ENCODE data around the gene FRMD3.

FRMD3 gene

GRCh38 chr9:83327750-83328622 lies 210.2 kb downstream of the FRMD3 start:
- FAIRE-seq: no peak

GRCh38 chr9:83327323-83327722 lies 210.9 kb downstream of the FRMD3 start:
- FAIRE-seq: no peak

DNA sequence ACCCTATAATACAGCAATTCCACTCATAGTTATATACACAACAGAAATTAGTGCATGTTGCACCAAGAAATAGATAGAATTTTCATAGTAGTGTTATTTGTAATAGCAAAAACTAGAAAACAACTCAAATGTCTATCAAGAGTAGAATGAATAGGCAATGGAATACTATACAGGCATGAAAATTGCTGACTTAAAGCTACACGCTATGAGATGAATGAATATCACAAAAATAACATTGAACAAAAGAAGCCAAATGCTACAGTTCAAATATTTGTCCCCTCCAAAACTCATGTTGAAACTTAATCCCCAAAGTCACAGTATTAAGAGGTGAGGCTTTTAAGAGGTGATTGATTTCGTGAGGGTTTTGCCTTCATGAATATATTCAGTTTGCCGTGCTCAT lies 215.1 kb downstream of the FRMD3 start:
- FAIRE-seq: no peak

GRCh38 chr9:83322438-83322837 lies 215.8 kb downstream of the FRMD3 start:
- FAIRE-seq: no peak

DNA sequence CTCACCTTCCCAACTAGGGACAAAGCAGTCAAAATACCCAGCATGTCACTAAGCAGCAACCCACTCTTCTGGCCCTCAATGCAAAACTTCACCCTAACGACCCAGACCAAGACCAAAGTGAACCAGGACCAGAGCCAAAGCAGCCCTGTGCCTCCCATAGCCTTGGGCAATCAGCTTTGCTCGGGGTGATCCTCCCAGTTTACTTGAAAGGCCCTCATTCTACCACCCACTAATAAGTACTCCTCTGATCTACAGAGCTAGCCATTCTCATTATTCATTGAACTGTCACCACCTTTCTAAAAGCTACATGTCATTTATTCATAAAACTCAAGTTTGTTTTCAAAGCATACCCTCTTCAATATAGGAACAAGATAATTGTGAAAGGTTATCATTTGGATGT lies 221.0 kb downstream of the FRMD3 start:
- no peak for FAIRE-seq

DNA sequence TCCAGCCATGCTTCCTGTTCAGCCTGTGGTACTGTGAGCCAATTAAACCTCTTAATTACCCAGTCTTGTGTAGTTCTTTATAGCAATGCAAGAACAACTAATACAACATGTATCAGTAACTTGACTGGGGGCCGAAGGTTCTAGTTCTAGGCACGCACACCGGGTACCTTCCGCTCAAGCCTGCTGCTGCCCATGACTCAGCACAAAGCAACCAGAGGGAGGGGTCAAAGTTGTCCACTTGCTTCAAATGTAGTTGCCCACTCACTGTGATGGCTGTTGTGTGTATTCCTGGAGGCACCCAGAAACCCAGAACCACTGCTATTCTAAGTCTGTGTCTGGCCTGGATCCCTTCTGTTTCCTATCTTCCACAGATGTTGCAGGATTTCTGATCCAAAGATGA lies 222.6 kb downstream of the FRMD3 start:
- FAIRE-seq: no peak

DNA sequence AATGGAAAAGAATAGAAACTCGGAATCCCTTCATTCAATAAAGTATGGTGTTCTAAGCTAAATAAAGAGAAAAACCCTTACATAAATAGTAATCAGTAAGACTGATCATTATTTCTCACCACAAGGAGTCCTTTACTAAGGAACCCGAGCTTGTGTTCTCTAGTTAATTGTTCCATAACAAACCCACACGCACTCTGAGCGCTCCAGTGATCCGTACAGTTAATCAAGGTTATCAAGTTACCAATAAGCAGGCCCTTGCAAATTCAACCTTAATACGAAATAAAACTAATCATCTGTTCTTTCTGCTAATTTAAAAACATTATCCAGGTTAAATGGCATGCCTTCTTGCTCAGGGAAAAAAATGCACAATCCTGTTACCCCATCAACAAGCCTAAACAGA lies 224.4 kb downstream of the FRMD3 start:
- FAIRE-seq: no peak

DNA sequence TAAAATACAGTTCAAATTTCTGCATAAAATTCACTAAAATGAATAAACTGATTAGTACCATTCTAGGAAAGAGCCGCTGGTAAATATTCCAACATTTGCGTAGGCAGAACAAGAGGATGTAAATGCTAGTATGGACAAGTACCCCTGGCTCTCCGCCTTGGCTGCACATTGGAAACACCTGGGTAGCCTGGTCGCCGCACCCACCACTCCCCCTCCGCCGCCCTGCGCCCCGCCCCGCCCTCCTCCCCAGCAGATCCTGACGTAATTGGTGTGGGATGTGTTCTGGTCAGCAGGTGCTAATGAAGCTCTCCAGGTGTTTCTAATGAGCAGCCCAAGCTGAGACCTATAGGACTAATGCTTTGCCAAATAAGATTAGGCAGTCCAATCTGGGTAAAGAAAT lies 225.7 kb downstream of the FRMD3 start:
- FAIRE-seq: no peak

- FAIRE-seq: no peak
These were observed 231.0 kb downstream of the FRMD3 start for GRCh38 chr9:83307066-83307724.

GRCh38 chr9:83304686-83305085 lies 233.5 kb downstream of the FRMD3 start:
- no peak for FAIRE-seq

DNA sequence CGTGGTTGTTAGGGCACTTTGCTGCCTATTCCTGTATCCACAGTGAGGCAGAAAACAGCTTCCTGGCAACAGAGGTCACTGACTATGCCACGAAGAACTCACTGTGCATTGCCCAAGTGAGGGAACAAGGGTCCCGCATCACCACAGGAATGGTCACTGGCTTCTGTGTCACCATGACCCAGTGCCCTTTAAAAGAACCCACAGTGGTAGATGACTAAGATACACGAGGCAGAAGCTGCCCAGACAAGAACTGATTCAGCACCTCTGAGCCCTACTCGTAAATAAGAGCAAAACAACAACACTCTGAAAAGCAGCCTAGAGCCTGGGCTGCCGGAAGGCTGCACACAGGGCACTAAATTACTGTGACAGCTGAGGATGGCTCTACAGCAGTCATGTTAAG lies 238.6 kb downstream of the FRMD3 start:
- no peak for FAIRE-seq

- FAIRE-seq: no peak
These were observed 239.1 kb downstream of the FRMD3 start for GRCh38 chr9:83299094-83299493.

GRCh38 chr9:83296123-83296522 lies 242.1 kb downstream of the FRMD3 start:
- FAIRE-seq: no peak

GRCh38 chr9:83294816-83295215 lies 243.4 kb downstream of the FRMD3 start:
- no peak for FAIRE-seq

- no peak for FAIRE-seq
These were observed 247.0 kb downstream of the FRMD3 start for GRCh38 chr9:83291196-83291595.

DNA sequence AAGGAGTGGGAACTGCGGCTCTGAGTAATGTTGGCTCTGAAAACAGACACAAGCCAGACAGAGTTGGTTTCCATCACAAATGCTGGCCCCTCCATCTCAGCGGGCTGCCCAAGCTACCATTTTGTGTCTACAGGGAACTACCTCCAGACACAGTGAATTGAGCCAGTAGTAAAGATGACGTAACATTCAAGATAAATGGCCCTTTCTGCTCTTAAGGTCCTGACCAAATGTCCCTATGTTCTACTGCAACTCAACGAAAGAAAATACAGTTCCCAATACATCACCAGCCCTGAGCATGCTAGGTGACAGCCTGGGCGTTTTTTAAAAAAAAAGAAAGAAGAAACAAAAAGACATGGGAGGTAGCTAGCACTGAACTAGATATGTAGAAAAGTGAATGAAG lies 247.5 kb downstream of the FRMD3 start:
- FAIRE-seq: no peak

- no peak for FAIRE-seq
These were observed 251.2 kb downstream of the FRMD3 start for GRCh38 chr9:83287021-83287420.

DNA sequence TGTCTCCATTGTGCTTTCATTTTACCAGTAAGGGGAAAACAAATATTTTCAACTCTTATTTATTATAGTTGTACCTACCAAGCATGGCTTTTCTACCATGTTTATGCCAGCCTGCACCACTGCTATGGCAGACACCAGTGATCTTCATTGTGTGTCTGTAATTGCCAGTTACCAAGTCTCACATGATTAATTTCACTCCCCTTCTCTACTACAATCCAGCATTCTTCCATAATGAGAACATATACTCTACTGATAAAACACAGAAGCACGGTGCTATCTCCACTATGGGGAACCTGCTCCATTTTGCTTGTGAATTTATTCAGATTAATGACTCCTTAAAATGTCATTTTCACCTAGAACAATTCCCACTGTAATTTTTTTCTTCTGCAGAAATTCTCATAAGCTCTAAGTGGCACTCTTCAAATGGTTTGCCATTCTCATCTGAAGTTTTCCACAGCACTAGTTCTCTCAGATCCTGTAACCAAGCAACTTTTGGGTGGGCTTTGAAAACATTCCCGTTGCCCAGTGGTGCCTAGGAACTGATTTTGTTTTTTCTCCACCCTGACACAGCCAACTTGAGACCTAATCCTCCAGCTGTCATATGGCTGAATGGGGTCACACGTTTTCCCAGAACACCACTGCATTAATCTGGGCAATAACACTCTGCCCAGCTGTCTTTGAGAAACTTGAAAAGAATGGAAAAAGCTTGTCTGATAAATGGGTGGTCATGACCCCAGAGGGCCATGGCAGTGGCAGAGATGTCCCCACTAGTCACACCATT lies 252.6 kb downstream of the FRMD3 start:
- no peak for FAIRE-seq

GRCh38 chr9:83284746-83285145 lies 253.5 kb downstream of the FRMD3 start:
- FAIRE-seq: no peak

- FAIRE-seq: no peak
These were observed 254.7 kb downstream of the FRMD3 start for GRCh38 chr9:83283528-83283927.

- no peak for FAIRE-seq
These were observed 256.6 kb downstream of the FRMD3 start for GRCh38 chr9:83281306-83282255.

DNA sequence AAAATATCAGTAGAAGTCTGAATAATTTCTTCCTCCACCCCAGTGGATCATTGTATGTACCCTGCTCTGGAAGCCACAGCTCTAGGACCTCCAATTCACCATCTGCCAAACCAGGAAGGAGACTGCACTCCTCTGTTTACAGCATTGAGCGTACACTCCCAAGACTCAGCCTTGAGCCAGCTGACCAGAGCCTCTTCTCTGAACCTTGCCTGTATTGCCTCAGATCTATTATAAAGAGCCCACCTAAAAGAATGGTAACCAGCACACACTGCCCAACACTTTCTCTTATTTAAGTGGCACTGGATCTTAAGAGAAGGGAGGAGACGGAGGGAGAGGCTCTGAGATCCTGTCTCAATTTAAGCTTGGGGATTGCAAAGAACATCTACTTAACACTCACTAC lies 257.4 kb downstream of the FRMD3 start:
- FAIRE-seq: no peak

Measured in colon (tissue), 2 donors.